Measurements from ENCODE around the gene SLC7A6. TPM values are rescaled to one million over a fixed set of nuclear protein-coding genes. Genes with fewer than 3 reads are reported as not detected.

The SLC7A6 gene
- total and polyA plus RNA-seq, 2 of the 13 experiments (the other 11 are each of a cell fraction or from before 2014, with no cell fraction given): 35.8 to 70.8 TPM

GRCh38 chr16:68298907-68299561 lies 34.7 kb downstream of the SLC7A6 start (continued):
- TF ChIP-seq ZNF605 (CRISPR knock-in tag; IDR thresholded peaks at IDR 0.05) (0 out of 2 replicates have a peak, but pooled peaks have one; percentile 28), CTCF (CRISPR knock-in tag; IDR thresholded peaks at IDR 0.05) (0 out of 2 replicates have a peak, but pooled peaks have one; percentile 11), HMGXB3 (CRISPR knock-in tag; IDR thresholded peaks at IDR 0.05; ENCODE audit: borderline replicate concordance) (0 out of 2 replicates have a peak, but pooled peaks have one; percentile 9), ISL2 (CRISPR knock-in tag; IDR thresholded peaks at IDR 0.05) (0 out of 2 replicates have a peak, but pooled peaks have one; percentile 17), ARID5B (CRISPR knock-in tag; IDR thresholded peaks at IDR 0.05) (0 out of 2 replicates have a peak, but pooled peaks have one; percentile 17), FOXK2 (IDR thresholded peaks at IDR 0.05) (no peak), ISX (CRISPR knock-in tag; conservative IDR thresholded peaks at IDR 0.05) (no peak), ZNF503 (CRISPR knock-in tag; IDR thresholded peaks at IDR 0.05) (0 out of 2 replicates have a peak, but pooled peaks have one; percentile 32), ZNF275 (CRISPR knock-in tag; IDR thresholded peaks at IDR 0.05; ENCODE audit: borderline replicate concordance) (no peak), RFX5 (IDR thresholded peaks at IDR 0.05; ENCODE audit: low read depth, low read length) (peak; percentile 72), SRF (IDR thresholded peaks at IDR 0.05; ENCODE audit: low read depth, low read length) (no peak), MYNN (CRISPR knock-in tag; IDR thresholded peaks at IDR 0.05; ENCODE audit: low read depth) (no peak), TBX2 (CRISPR knock-in tag; IDR thresholded peaks at IDR 0.05; ENCODE audit: borderline replicate concordance) (0 out of 2 replicates have a peak, but pooled peaks have one; percentile 34), PHF21A (CRISPR knock-in tag; IDR thresholded peaks at IDR 0.05) (0 out of 2 replicates have a peak, but pooled peaks have one; percentile 14), ATF7-NPFF (CRISPR knock-in tag; IDR thresholded peaks at IDR 0.05; ENCODE audit: low read depth) (peak; percentile 26; the same call in 1 of the 2 replicates)
